GM11168 (cell line): ENCODE data around the gene CHST7.

ENCODE experiments used
- in situ Hi-C: fragments of 300-500 bp; cut with MboI; formaldehyde crosslinking; loops from one replicate; pipeline ENCODE4 v1.12.0; 2022; ENCODE audit warnings: low sequenced_read_pairs; ENCODE audit not compliant: unreplicated experiment

Gene CHST7

DNA sequence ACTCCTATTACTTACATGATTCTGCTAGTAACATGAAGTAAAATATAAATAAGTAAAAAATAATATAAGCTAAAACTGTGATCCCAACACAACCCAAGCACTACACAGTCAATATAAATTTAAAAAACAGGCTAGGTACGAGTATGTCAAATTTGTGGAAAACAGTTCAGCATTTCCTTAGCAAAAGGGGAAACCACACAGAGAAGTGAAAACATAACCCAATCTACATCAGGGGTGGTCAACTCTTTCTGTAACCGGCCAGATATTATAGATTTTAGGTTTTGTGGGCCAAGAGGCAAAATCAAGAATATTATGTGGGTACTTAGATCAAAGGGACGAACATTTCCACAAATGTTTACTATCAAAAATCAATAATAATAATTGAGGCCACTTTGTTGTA is 70.1 kb downstream of the CHST7 start:
- in situ Hi-C loops, result no loop called here

DNA sequence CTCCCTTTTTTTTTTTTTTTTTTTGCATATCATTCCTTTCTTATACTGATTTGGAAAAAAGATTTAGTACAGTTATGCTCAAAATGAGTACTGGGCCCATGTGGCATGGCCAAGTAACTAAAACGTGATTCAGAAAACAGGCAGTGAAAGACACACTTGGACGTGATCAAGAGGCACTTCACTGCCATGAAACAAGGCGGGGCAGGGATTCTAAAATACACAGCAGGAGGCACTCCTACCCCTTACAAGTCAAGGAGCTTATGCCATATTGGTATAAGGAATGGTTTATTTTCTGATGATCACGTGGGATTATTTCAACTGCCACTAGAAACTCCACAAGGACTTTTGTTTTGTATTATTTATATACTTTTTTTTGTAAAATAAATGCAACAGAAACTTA is 72.0 kb downstream of the CHST7 start:
- in situ Hi-C loops, result no loop called here

DNA sequence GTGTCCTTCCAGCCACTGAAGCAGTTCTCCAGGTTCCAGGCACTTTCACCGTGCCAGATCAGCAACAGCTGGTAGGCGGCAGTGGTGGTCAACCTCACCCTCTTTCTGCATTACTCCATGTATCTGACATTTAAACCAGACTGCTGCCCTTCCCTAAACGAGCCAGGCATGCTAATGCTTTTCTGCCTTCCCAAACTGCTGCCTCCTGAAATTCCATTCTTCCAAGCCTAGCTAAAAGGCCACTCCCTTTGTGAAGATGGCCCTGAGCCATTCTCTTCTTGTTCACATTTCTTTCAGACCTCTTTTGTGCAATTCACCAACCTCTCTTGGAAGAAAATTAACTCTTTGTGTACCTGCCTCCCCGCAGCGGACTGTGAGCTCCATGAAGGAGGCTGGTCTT is 73.7 kb downstream of the CHST7 start:
- in situ Hi-C loops, result no loop called here
